GM15510 (cell line): Measurements from ENCODE around the gene INO80C.

Source experiments
- POLR2A ChIP-seq: IDR thresholded peaks from 3 replicates; pipeline ENCODE4 v1.6.1; 2011; ENCODE audit warnings: borderline replicate concordance; ENCODE audit not compliant: insufficient read length; ENCODE audit errors: extremely low read depth

The INO80C gene

GRCh38 chr18:35478520-35479435, 19.0 kb downstream of the INO80C start:
- TF ChIP-seq POLR2A, result no peak

DNA sequence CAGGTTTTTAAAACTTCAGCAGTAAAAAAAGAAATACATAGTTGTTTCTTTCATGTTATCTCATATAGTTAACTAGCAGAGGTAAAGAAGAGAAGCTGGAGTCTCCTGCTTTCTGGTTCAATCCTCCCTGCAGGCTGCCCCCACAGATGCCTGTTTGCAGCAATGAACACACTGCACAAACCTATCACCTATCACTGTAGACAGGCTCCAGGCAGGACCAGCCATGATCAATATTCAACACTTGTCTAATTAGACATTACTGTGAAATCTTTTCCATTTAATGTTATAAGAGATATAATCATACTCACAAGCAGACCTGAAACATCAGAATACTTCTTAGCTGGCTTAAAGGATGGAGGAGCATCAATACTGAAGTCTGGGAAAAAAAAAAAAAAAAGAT, 19.8 kb downstream of the INO80C start:
- TF ChIP-seq POLR2A, result no peak

GRCh38 chr18:35477497-35477896, 20.3 kb downstream of the INO80C start:
- TF ChIP-seq POLR2A, result no peak

DNA sequence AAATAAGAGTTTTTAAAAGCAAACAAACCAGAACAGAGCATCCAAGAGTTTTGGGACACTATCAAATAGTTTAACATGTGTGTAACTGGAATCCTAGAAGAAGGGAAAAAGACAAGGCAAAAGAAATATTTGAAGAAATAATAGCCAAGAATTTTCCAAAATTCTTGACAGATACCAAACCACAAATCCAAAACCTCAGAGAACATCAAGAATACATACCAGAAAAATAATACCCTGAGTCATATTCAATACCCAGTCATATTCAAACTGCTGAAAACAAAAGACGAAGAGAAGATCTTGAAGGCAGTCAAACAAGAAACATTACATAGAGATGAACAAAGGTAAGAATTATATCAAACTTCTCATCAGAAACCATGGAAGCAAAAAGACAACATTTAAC, 22.9 kb downstream of the INO80C start:
- no peak for TF ChIP-seq POLR2A

- no peak for TF ChIP-seq POLR2A
These were observed 24.2 kb downstream of the INO80C start for GRCh38 chr18:35473562-35473961.

- no peak for TF ChIP-seq POLR2A
These were observed 27.3 kb downstream of the INO80C start for GRCh38 chr18:35470435-35470834.

GRCh38 chr18:35469725-35470124, 28.0 kb downstream of the INO80C start:
- no peak for TF ChIP-seq POLR2A

GRCh38 chr18:35468711-35469110, 29.0 kb downstream of the INO80C start:
- no peak for TF ChIP-seq POLR2A

GRCh38 chr18:35467624-35468016, 30.1 kb downstream of the INO80C start:
- no peak for TF ChIP-seq POLR2A

GRCh38 chr18:35466815-35467623, 30.7 kb downstream of the INO80C start:
- TF ChIP-seq POLR2A, result no peak

- no peak for TF ChIP-seq POLR2A
These were observed 31.4 kb downstream of the INO80C start for GRCh38 chr18:35466334-35466733.

GRCh38 chr18:35465329-35465728, 32.4 kb downstream of the INO80C start:
- TF ChIP-seq POLR2A, result no peak

GRCh38 chr18:35464831-35465279, 32.9 kb downstream of the INO80C start:
- no peak for TF ChIP-seq POLR2A

DNA sequence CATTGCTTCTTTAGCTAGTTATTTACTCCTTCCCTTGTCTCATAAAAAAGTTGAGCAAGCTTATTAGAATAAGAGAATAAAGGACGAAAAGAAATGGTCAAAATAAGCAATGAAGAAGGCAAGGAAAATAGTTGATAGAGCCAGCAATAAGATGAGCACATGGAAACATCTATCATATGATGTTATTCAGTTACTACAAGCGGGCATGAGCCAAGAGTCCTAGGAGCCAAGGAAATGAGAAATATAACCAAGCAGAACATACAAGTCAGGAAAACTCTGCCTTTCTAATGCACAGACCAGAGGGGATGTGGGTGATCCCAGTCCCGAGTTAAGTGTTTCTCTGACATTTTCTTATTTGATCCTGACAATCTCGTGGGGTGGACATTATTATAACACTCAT, 33.9 kb downstream of the INO80C start:
- no peak for TF ChIP-seq POLR2A

DNA sequence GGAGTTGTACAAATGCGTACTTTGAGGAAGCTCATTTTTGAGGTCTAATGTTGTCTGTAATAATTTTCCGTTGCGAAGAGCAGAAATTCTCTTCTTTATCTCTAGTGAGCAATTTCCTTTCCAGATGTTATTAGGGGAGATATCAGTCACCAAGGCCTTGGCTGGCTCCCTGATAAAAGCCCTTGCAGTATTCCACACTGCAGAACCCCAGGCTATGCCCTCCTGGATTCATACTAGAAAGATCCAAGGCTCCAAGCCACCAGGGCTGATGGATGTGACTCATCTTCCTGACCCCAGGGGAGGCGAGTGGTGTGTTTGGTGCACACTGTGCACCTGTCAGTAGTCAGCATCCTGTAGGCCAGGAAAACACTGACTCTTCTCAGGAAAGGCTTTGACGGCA, 34.7 kb downstream of the INO80C start:
- TF ChIP-seq POLR2A, result no peak

- no peak for TF ChIP-seq POLR2A
These were observed 37.0 kb downstream of the INO80C start for GRCh38 chr18:35460736-35461161.

- no peak for TF ChIP-seq POLR2A
These were observed 37.8 kb downstream of the INO80C start for GRCh38 chr18:35459997-35460396.
